Measurements from ENCODE around the gene FAM25C.
"Not testable (repeated sequence)": the region's sequence is repeated elsewhere in the genome, so short reads cannot be mapped to it uniquely, and the experiment has no call there.

FAM25C gene

DNA sequence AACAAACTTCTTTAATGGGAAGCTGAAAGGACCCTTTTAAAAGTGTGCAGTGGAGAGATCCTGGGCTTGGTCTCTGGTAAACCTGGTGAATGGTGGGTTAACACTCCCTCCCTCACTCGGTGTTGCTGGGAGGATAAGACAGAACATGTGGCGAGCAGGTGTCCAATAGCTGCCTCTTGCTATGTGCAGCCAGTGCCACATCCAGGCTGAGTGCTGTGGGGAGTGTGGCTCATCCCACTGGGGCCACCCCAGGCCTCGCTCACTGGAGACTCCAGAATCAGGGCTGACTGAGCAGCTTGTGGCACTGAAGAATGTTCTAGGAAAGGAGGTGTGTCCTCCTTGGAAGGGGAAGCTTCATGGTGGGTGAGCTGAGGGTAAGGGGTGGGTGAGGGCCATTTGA lies 29.5 kb downstream of the FAM25C start:
- H3K4me3 ChIP-seq (ENCODE audit: insufficient read depth in 1 of 2, low read depth in 1 of 2, low read length in 2 of 2); DNase-seq; H4K8ac ChIP-seq (ENCODE audit: low read length); H3K23ac ChIP-seq (ENCODE audit: low read length in 2 of 2); H3K27ac ChIP-seq (ENCODE audit: low read length, poor library complexity, severe bottlenecking); H2AK5ac ChIP-seq (ENCODE audit: low read length, severe bottlenecking); H3K4me1 ChIP-seq (ENCODE audit: control insufficient read depth, insufficient read depth, low read depth, low read length); H3K4ac ChIP-seq (ENCODE audit: low read depth in 1 of 2, low read length in 2 of 2); H3K18ac ChIP-seq (ENCODE audit: low read depth in 1 of 2, low read length in 2 of 2); H3K4me2 ChIP-seq (ENCODE audit: low read length, poor library complexity, severe bottlenecking); H3K27me3 ChIP-seq (ENCODE audit: control insufficient read depth in 1 of 2, insufficient read depth in 1 of 2, low read length in 2 of 2); H2BK5ac ChIP-seq (ENCODE audit: low read depth, low read length, poor library complexity, severe bottlenecking); H2AFZ ChIP-seq (ENCODE audit: low read depth, low read length); H3K79me1 ChIP-seq (replicated peaks; ENCODE audit: low read length, poor library complexity, severe bottlenecking); H2BK15ac ChIP-seq (ENCODE audit: low read depth, poor library complexity, severe bottlenecking); H3K36me3 ChIP-seq (ENCODE audit: control insufficient read depth in 1 of 2, insufficient read depth in 2 of 2, low read depth in 1 of 2, low read length in 2 of 2); H3K9ac ChIP-seq (ENCODE audit: low read length); H2BK120ac ChIP-seq (ENCODE audit: low read depth, low read length); H3K9me3 ChIP-seq (ENCODE audit: control insufficient read depth, low read length); H2BK12ac ChIP-seq (ENCODE audit: low read length in 2 of 2); H3K14ac ChIP-seq (ENCODE audit: low read length in 2 of 2); H4K91ac ChIP-seq (ENCODE audit: low read length): not testable (repeated sequence)
- 100% methylated on average over 1 of the region's 3 CpGs for WGBS

DNA sequence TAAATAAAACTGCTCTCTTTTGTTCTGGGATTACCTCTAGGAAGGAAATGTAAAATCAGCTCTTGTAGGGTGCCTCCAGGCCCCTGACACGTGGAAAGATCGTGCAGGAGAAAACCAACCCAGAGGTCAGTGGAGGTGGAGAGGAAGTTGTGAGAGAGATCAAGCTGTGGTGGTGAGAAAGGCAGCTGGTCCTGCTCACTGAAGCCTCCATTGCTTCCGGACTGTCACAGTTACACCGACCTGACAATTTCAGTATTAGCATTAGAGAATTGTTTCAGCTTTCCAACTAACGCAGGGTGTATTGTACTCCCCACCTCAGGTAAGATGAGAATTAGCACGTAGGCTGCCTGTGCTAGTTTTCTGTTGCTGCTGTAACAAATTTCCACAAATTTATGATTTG lies 30.6 kb downstream of the FAM25C start:
- H3K4me3 ChIP-seq (ENCODE audit: insufficient read depth in 1 of 2, low read depth in 1 of 2, low read length in 2 of 2); H3K23ac ChIP-seq (ENCODE audit: low read length in 2 of 2); H2AK5ac ChIP-seq (ENCODE audit: low read length, severe bottlenecking); H2BK12ac ChIP-seq (ENCODE audit: low read length in 2 of 2); H3K27ac ChIP-seq (ENCODE audit: low read length, poor library complexity, severe bottlenecking); H3K27me3 ChIP-seq (ENCODE audit: control insufficient read depth in 1 of 2, insufficient read depth in 1 of 2, low read length in 2 of 2); H2BK120ac ChIP-seq (ENCODE audit: low read depth, low read length); H3K18ac ChIP-seq (ENCODE audit: low read depth in 1 of 2, low read length in 2 of 2); DNase-seq; H3K14ac ChIP-seq (ENCODE audit: low read length in 2 of 2); H3K4me1 ChIP-seq (ENCODE audit: control insufficient read depth, insufficient read depth, low read depth, low read length); H2AFZ ChIP-seq (ENCODE audit: low read depth, low read length); H4K8ac ChIP-seq (ENCODE audit: low read length); H3K9ac ChIP-seq (ENCODE audit: low read length); H2BK5ac ChIP-seq (ENCODE audit: low read depth, low read length, poor library complexity, severe bottlenecking); H3K4me2 ChIP-seq (ENCODE audit: low read length, poor library complexity, severe bottlenecking); H3K4ac ChIP-seq (ENCODE audit: low read depth in 1 of 2, low read length in 2 of 2); H3K79me1 ChIP-seq (replicated peaks; ENCODE audit: low read length, poor library complexity, severe bottlenecking); H3K9me3 ChIP-seq (ENCODE audit: control insufficient read depth, low read length); H2BK15ac ChIP-seq (ENCODE audit: low read depth, poor library complexity, severe bottlenecking); H4K91ac ChIP-seq (ENCODE audit: low read length); H3K36me3 ChIP-seq (ENCODE audit: control insufficient read depth in 1 of 2, insufficient read depth in 2 of 2, low read depth in 1 of 2, low read length in 2 of 2): not testable (repeated sequence)
- WGBS, result no CpG with 5 or more reads among the region's 6 CpGs

DNA sequence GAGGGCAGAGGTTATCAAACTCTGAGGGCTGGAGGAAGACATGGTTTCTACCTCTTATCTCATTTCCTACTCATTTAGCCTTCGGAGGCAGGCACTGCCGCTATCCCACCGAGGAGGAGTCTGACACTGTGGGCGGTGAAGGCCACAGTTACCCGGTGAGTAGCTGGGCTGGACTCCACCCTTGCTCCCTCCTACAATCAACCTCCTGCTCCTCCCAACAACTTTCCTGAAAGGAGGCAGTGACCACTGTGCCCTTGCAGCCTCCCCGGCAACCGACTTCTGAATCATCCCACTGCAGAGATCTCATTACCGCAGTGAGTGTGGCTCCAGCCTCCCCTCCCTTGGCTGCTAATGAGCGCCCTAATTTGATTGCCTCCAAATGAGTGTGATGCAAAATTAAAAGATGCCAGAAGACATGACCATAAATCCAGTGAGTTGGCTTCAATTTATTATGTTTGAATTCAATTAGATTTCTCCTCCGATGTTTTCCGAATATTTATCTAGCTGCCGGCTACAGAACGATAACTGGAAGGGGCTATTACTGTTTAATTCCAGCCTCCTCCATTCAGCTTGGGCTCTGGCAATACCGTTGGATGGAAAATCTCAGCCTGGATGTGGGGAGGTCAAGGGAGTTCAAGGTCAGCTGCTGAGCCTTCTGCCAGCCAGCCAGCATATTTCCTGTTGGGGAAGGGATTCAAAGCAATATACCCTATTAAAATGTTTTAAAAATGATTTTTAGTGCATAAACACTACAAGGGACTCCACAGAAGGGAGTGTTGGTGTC lies 35.1 kb downstream of the FAM25C start:
- H3K27ac ChIP-seq (ENCODE audit: low read length, poor library complexity, severe bottlenecking); H3K14ac ChIP-seq (ENCODE audit: low read length in 2 of 2); H2AK5ac ChIP-seq (ENCODE audit: low read length, severe bottlenecking); H2BK5ac ChIP-seq (ENCODE audit: low read depth, low read length, poor library complexity, severe bottlenecking); H2BK12ac ChIP-seq (ENCODE audit: low read length in 2 of 2); H2BK15ac ChIP-seq (ENCODE audit: low read depth, poor library complexity, severe bottlenecking); H3K18ac ChIP-seq (ENCODE audit: low read depth in 1 of 2, low read length in 2 of 2); H2AFZ ChIP-seq (ENCODE audit: low read depth, low read length); H2BK120ac ChIP-seq (ENCODE audit: low read depth, low read length); DNase-seq; H3K9me3 ChIP-seq (ENCODE audit: control insufficient read depth, low read length); H4K8ac ChIP-seq (ENCODE audit: low read length); H3K4me1 ChIP-seq (ENCODE audit: control insufficient read depth, insufficient read depth, low read depth, low read length); H3K4me2 ChIP-seq (ENCODE audit: low read length, poor library complexity, severe bottlenecking); H3K4me3 ChIP-seq (ENCODE audit: insufficient read depth in 1 of 2, low read depth in 1 of 2, low read length in 2 of 2); H4K91ac ChIP-seq (ENCODE audit: low read length); H3K27me3 ChIP-seq (ENCODE audit: control insufficient read depth in 1 of 2, insufficient read depth in 1 of 2, low read length in 2 of 2); H3K79me1 ChIP-seq (replicated peaks; ENCODE audit: low read length, poor library complexity, severe bottlenecking); H3K4ac ChIP-seq (ENCODE audit: low read depth in 1 of 2, low read length in 2 of 2); H3K9ac ChIP-seq (ENCODE audit: low read length); H3K23ac ChIP-seq (ENCODE audit: low read length in 2 of 2); H3K36me3 ChIP-seq (ENCODE audit: control insufficient read depth in 1 of 2, insufficient read depth in 2 of 2, low read depth in 1 of 2, low read length in 2 of 2): not testable (repeated sequence)
- no CpG with 5 or more reads among the region's 14 CpGs for WGBS

GRCh38 chr10:47962785-47963184 lies 36.8 kb downstream of the FAM25C start:
- not testable (repeated sequence) for H3K27ac ChIP-seq (ENCODE audit: low read length, poor library complexity, severe bottlenecking); H3K18ac ChIP-seq (ENCODE audit: low read depth in 1 of 2, low read length in 2 of 2); H3K4me2 ChIP-seq (ENCODE audit: low read length, poor library complexity, severe bottlenecking); H3K4me3 ChIP-seq (ENCODE audit: insufficient read depth in 1 of 2, low read depth in 1 of 2, low read length in 2 of 2); H2BK120ac ChIP-seq (ENCODE audit: low read depth, low read length); H2BK12ac ChIP-seq (ENCODE audit: low read length in 2 of 2); H3K14ac ChIP-seq (ENCODE audit: low read length in 2 of 2); H2BK15ac ChIP-seq (ENCODE audit: low read depth, poor library complexity, severe bottlenecking); H3K79me1 ChIP-seq (replicated peaks; ENCODE audit: low read length, poor library complexity, severe bottlenecking); DNase-seq; H2AK5ac ChIP-seq (ENCODE audit: low read length, severe bottlenecking); H2BK5ac ChIP-seq (ENCODE audit: low read depth, low read length, poor library complexity, severe bottlenecking); H3K4me1 ChIP-seq (ENCODE audit: control insufficient read depth, insufficient read depth, low read depth, low read length); H3K36me3 ChIP-seq (ENCODE audit: control insufficient read depth in 1 of 2, insufficient read depth in 2 of 2, low read depth in 1 of 2, low read length in 2 of 2); H3K4ac ChIP-seq (ENCODE audit: low read depth in 1 of 2, low read length in 2 of 2); H2AFZ ChIP-seq (ENCODE audit: low read depth, low read length); H3K27me3 ChIP-seq (ENCODE audit: control insufficient read depth in 1 of 2, insufficient read depth in 1 of 2, low read length in 2 of 2); H3K9me3 ChIP-seq (ENCODE audit: control insufficient read depth, low read length); H3K23ac ChIP-seq (ENCODE audit: low read length in 2 of 2); H4K8ac ChIP-seq (ENCODE audit: low read length); H3K9ac ChIP-seq (ENCODE audit: low read length); H4K91ac ChIP-seq (ENCODE audit: low read length)
- WGBS, result no CpG with 5 or more reads among the region's 5 CpGs

Measured in mesenchymal stem cell (in vitro differentiated cells and primary cell).